Measurements from ENCODE around the gene RNF5. TPM values are rescaled to one million over a fixed set of nuclear protein-coding genes. Genes with fewer than 3 reads are reported as not detected.

RNF5 gene
- total RNA-seq, 3 donors from 2014 or later, result 56.3 to 78.0 (median 70.5) TPM

DNA sequence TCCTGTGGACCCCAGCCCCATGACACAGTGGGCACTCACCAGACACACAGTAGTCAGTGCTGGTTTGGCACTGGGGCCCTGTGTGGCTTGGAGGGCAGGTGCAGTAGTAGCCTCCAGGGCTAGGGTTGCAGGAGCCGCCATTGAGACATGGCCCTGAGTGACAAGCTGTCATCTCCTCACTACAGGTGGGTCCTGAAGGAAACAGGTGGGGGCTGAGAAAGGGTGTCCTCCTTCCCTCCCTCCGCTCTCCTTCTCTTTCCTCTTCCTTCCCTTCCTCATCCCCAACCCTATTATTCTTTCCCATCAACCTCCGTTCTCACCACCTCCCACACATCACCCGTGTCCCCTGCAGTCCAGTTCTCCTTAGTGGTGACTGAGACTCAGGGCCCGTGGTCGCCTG lies 35.4 kb downstream of the RNF5 start:
- intact Hi-C loops (cut with DNase I; ENCODE audit: low total_unique reads), result no loop called here
- Histone ChIP-seq H3K27me3 (no peaks in the 10 kb centered on the region), H3K36me3 (no peaks in the 10 kb centered on the region), H3K9me3 (no peaks in the 10 kb centered on the region), H3K27ac (no peak overlapping the region), H3K4me1 (no peaks in the 10 kb centered on the region), H3K4me3 (no peak overlapping the region)
- DNase-seq (ENCODE audit: low spot score in 2 of 2), result no peak
- TF ChIP-seq POLR2A (IDR thresholded peaks at IDR 0.05) (no peak), POLR2AphosphoS5 (IDR thresholded peaks at IDR 0.05) (no peak)
- TF ChIP-seq, protein P1, sequence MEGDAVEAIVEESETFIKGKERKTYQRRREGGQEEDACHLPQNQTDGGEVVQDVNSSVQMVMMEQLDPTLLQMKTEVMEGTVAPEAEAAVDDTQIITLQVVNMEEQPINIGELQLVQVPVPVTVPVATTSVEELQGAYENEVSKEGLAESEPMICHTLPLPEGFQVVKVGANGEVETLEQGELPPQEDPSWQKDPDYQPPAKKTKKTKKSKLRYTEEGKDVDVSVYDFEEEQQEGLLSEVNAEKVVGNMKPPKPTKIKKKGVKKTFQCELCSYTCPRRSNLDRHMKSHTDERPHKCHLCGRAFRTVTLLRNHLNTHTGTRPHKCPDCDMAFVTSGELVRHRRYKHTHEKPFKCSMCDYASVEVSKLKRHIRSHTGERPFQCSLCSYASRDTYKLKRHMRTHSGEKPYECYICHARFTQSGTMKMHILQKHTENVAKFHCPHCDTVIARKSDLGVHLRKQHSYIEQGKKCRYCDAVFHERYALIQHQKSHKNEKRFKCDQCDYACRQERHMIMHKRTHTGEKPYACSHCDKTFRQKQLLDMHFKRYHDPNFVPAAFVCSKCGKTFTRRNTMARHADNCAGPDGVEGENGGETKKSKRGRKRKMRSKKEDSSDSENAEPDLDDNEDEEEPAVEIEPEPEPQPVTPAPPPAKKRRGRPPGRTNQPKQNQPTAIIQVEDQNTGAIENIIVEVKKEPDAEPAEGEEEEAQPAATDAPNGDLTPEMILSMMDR (IDR thresholded peaks at IDR 0.05), result no peak

DNA sequence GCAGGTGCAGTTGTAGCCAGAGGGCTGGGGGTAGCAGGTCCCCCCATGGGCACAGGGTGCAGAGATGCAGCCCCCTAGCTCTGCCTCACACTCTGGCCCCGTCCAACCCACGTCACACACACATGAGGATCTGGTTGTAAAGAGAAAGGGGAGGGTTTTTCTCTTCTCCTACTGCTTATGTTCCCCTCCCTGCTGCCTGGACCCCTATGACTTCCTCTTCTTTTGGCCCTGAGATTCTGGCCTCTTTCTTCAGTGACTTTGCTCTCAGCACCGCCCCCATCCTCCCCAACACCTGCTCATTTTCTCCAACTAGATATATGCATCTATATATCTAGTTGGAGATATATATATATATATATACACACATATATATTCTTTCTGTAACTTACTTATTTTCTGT lies 35.9 kb downstream of the RNF5 start:
- intact Hi-C loops (cut with DNase I; ENCODE audit: low total_unique reads), result no loop called here
- H3K4me1 ChIP-seq, result no peaks in the 10 kb centered on the region
- DNase-seq (ENCODE audit: low spot score in 2 of 2), result no peak
- no peaks in the 10 kb centered on the region for H3K27me3 ChIP-seq
- H3K9me3 ChIP-seq, result no peaks in the 10 kb centered on the region
- H3K36me3 ChIP-seq, result no peaks in the 10 kb centered on the region
- TF ChIP-seq POLR2AphosphoS5 (IDR thresholded peaks at IDR 0.05), result no peak
- TF ChIP-seq, protein P1 (IDR thresholded peaks at IDR 0.05), result no peak
- TF ChIP-seq POLR2A (IDR thresholded peaks at IDR 0.05), result no peak
- no peak overlapping the region for H3K27ac ChIP-seq
- no peak overlapping the region for H3K4me3 ChIP-seq

DNA sequence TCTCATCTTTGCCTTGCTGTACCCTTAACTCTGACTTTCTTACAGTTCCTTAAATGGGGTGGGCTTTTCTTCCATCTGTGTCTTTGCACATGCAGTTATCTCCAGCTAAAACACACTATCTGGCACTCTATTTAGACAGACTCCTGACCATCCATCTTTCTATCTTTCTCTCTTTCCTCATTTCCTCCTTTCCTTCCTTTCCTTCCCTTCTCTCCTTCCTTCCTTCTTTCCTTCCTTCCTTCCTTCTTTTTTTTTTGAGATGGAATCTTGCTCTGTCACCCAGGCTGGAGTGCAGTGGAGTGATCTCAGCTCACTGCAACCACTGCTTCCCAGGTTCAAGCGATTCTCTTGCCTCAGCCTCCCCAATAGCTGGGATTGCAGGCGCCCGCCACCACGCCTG lies 37.4 kb downstream of the RNF5 start:
- Histone ChIP-seq H3K27me3 (no peaks in the 10 kb centered on the region), H3K36me3 (no peaks in the 10 kb centered on the region), H3K9me3 (no peaks in the 10 kb centered on the region), H3K27ac (no peak overlapping the region), H3K4me3 (no peak overlapping the region), H3K4me1 (no peaks in the 10 kb centered on the region)
- TF ChIP-seq POLR2A (IDR thresholded peaks at IDR 0.05) (no peak), POLR2AphosphoS5 (IDR thresholded peaks at IDR 0.05) (no peak)
- TF ChIP-seq, protein P1 (IDR thresholded peaks at IDR 0.05), result no peak
- no peak for DNase-seq (ENCODE audit: low spot score in 2 of 2)
- intact Hi-C loops (cut with DNase I; ENCODE audit: low total_unique reads), result no loop called here

DNA sequence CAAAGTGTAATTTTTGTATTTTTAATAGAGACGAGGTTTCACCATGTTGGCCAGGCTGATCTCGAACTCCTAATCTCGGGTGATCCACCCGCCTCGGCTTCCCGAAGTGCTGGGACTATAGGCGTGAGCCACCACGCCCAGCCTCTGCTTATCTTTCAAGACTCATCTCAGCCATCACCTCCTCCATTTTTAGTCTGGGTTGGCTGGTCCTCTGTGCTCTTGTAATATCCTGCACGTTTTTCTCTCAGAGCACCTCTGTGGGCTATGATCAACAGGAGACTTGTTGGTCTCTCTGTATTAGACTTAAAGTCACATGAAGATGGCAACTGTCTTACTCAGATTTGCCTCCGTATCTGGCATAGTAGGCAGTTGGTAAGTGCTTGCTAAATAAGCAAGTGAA lies 38.1 kb downstream of the RNF5 start:
- Histone ChIP-seq H3K27me3 (no peaks in the 10 kb centered on the region), H3K36me3 (no peaks in the 10 kb centered on the region), H3K9me3 (no peaks in the 10 kb centered on the region), H3K27ac (no peak overlapping the region), H3K4me1 (no peaks in the 10 kb centered on the region), H3K4me3 (no peak overlapping the region)
- no peak for DNase-seq (ENCODE audit: low spot score in 2 of 2)
- intact Hi-C loops (cut with DNase I; ENCODE audit: low total_unique reads), result no loop called here
- TF ChIP-seq, protein P1 (IDR thresholded peaks at IDR 0.05), result no peak
- TF ChIP-seq POLR2A (IDR thresholded peaks at IDR 0.05), result no peak
- TF ChIP-seq POLR2AphosphoS5 (IDR thresholded peaks at IDR 0.05), result no peak

DNA sequence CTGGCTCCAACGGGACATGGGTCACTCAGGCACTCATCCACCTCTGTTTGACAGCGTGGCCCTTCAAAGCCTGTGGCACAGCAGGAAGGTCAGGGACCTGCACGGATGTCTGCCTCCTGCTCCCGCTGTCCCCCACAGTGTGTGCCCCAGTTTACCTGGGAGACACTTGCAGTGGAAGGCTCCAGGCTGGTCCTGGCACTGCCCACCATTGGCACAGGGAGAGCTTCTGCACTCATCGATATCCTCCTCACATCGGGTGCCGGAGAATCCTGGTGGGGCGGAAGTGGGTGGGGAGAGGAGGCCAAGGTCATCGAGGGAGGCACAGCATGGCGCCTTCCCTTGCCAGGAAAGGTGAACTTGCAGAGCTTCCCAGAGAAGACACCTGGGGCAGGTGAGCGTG lies 38.8 kb downstream of the RNF5 start:
- Histone ChIP-seq H3K27ac (no peak overlapping the region), H3K9me3 (no peaks in the 10 kb centered on the region), H3K36me3 (no peaks in the 10 kb centered on the region), H3K4me1 (no peaks in the 10 kb centered on the region), H3K27me3 (no peaks in the 10 kb centered on the region), H3K4me3 (no peak overlapping the region)
- intact Hi-C loops (cut with DNase I; ENCODE audit: low total_unique reads), result no loop called here
- TF ChIP-seq, protein P1 (IDR thresholded peaks at IDR 0.05), result no peak
- TF ChIP-seq POLR2AphosphoS5 (IDR thresholded peaks at IDR 0.05) (no peak), POLR2A (IDR thresholded peaks at IDR 0.05) (no peak)
- no peak for DNase-seq (ENCODE audit: low spot score in 2 of 2)
